Calu3 (cell line): Measurements from ENCODE around the gene SLC25A21. TPM values are rescaled to one million over a fixed set of nuclear protein-coding genes. Genes with fewer than 3 reads are reported as not detected.

ENCODE experiments used
- BruUV-seq: library from RNA; stranded (reverse); fragments of 400-500 nt; replicated peaks from 2 replicates; lab custom pipeline; 2021; lab: Mats Ljungman, UMichigan
- CTCF ChIA-PET: fragments of 300-600 bp; sonication (Branson Sonifier 250); formaldehyde crosslinking; loops from one replicate; lab custom pipeline; 2022; ENCODE audit warnings: antibody characterized with exemption; lab: Charles Lee
- DNase-seq: peaks from one replicate; pipeline ENCODE4 v3.0.0; 2022
- H3K27ac Mint-ChIP-seq: one replicate; pipeline ENCODE4 v1.8.0; 2022; ENCODE audit warnings: mixed read lengths; ENCODE audit not compliant: unreplicated experiment
- H3K27me3 Mint-ChIP-seq: one replicate; pipeline ENCODE4 v1.8.0; 2022; ENCODE audit warnings: mixed read lengths; ENCODE audit not compliant: unreplicated experiment
- H3K36me3 Mint-ChIP-seq: one replicate; pipeline ENCODE4 v1.8.0; 2022; ENCODE audit warnings: mild to moderate bottlenecking, moderate library complexity, mixed read lengths; ENCODE audit not compliant: insufficient read depth, unreplicated experiment
- H3K4me1 Mint-ChIP-seq: one replicate; pipeline ENCODE4 v1.8.0; 2022; ENCODE audit warnings: mild to moderate bottlenecking, low read depth, mixed read lengths; ENCODE audit not compliant: unreplicated experiment
- H3K4me3 Mint-ChIP-seq: one replicate; pipeline ENCODE4 v1.8.0; 2022; ENCODE audit warnings: mild to moderate bottlenecking, low read depth, moderate library complexity, mixed read lengths; ENCODE audit not compliant: unreplicated experiment
- H3K9me3 Mint-ChIP-seq: one replicate; pipeline ENCODE4 v1.8.0; 2022; ENCODE audit warnings: low read depth, mixed read lengths; ENCODE audit not compliant: unreplicated experiment
- CTCF ChIP-seq: fragments of 200-600 bp; IDR thresholded peaks from one replicate; pipeline ENCODE4 v1.8.0; 2022; ENCODE audit warnings: antibody characterized with exemption; ENCODE audit not compliant: unreplicated experiment
- intact Hi-C: fragments of 100-400 bp; cut with micrococcal nuclease; formaldehyde crosslinking; loops from one replicate; pipeline ENCODE4 v1.10.0; 2022; ENCODE audit not compliant: unreplicated experiment
- total RNA-seq: library from RNA; stranded (reverse); gene quantifications from 2 replicates; pipeline ENCODE4 v1.2.3, GENCODE V29; 2022

The SLC25A21 gene
- total RNA-seq, 1 experiment from 2014 or later, result 1.4 TPM

- H3K36me3 Mint-ChIP-seq, result no peaks in the 10 kb centered on the region
- no peaks in the 10 kb centered on the region for H3K27me3 Mint-ChIP-seq
- no peak for TF ChIP-seq CTCF
- H3K4me3 Mint-ChIP-seq, result no peak overlapping the region
- H3K9me3 Mint-ChIP-seq, result no peaks in the 10 kb centered on the region
- no peak overlapping the region for H3K27ac Mint-ChIP-seq
- BruUV-seq, result no TSS peak
- DNase-seq, result no peak
- intact Hi-C loops, result no loop called here
- H3K4me1 Mint-ChIP-seq, result no peaks in the 10 kb centered on the region
- CTCF ChIA-PET, result no interaction called here
Observed at GRCh38 chr14:36935976-36936678, 236.3 kb downstream of the SLC25A21 start.

GRCh38 chr14:36934304-36934703, 238.1 kb downstream of the SLC25A21 start:
- TF ChIP-seq CTCF, result no peak
- CTCF ChIA-PET, result no interaction called here
- Mint-ChIP-seq H3K27ac (no peak overlapping the region), H3K27me3 (no peaks in the 10 kb centered on the region), H3K9me3 (no peaks in the 10 kb centered on the region), H3K4me1 (no peaks in the 10 kb centered on the region), H3K4me3 (no peak overlapping the region), H3K36me3 (no peaks in the 10 kb centered on the region)
- intact Hi-C loops, result no loop called here
- BruUV-seq, result no TSS peak
- no peak for DNase-seq

GRCh38 chr14:36931791-36932190, 240.6 kb downstream of the SLC25A21 start:
- Mint-ChIP-seq H3K4me1 (no peaks in the 10 kb centered on the region), H3K36me3 (no peaks in the 10 kb centered on the region), H3K9me3 (no peaks in the 10 kb centered on the region), H3K27me3 (no peaks in the 10 kb centered on the region), H3K27ac (no peak overlapping the region), H3K4me3 (no peak overlapping the region)
- no peak for TF ChIP-seq CTCF
- intact Hi-C loops, result no loop called here
- CTCF ChIA-PET, result interaction anchor here (0.6 kb wide), 2 partner anchors 142 to 369 kb away, joined by 4 read pairs; no protein-coding TSS in a partner anchor
- no peak for DNase-seq
- no TSS peak for BruUV-seq

GRCh38 chr14:36928432-36928831, 244.0 kb downstream of the SLC25A21 start:
- intact Hi-C loops, result no loop called here
- Mint-ChIP-seq H3K9me3 (no peaks in the 10 kb centered on the region), H3K36me3 (no peaks in the 10 kb centered on the region), H3K4me3 (no peak overlapping the region), H3K27me3 (no peaks in the 10 kb centered on the region), H3K27ac (no peak overlapping the region), H3K4me1 (no peaks in the 10 kb centered on the region)
- DNase-seq, result no peak
- BruUV-seq, result no TSS peak
- no peak for TF ChIP-seq CTCF
- CTCF ChIA-PET, result no interaction called here
